HEK293T (cell line): ENCODE measurements around the gene OSCAR.

Source experiments
- CTCF ChIA-PET: fragments of 350-600 bp; formaldehyde crosslinking; extraction: SDS; loops from one replicate; lab custom pipeline; 2021; ENCODE audit warnings: antibody characterized with exemption, inconsistent platforms; lab: Yijun Ruan, JAX
- POLR2A ChIA-PET: fragments of 350-600 bp; formaldehyde crosslinking; extraction: SDS; loops from one replicate; lab custom pipeline; 2020; ENCODE audit warnings: antibody characterized with exemption, inconsistent platforms; lab: Yijun Ruan, JAX
- DNase-seq: peaks from one replicate; pipeline ENCODE4 v3.0.0; 2012; ENCODE audit warnings: mixed read lengths; ENCODE audit errors: extremely low spot score
- ARNT ChIP-seq: fragments of 450-650 bp; IDR thresholded peaks from 2 replicates; pipeline ENCODE4 v1.6.1; 2017; ENCODE audit warnings: mild to moderate bottlenecking
- BHLHE40 ChIP-seq: fragments of 450-650 bp; IDR thresholded peaks from 2 replicates; pipeline ENCODE4 v1.6.1; 2016; ENCODE audit warnings: mild to moderate bottlenecking, moderate library complexity, borderline replicate concordance
- CTBP1 ChIP-seq: fragments of 450-650 bp; IDR thresholded peaks from 2 replicates; pipeline ENCODE4 v1.6.1; 2016; ENCODE audit warnings: borderline replicate concordance
- ELF4 ChIP-seq: fragments of 450-650 bp; IDR thresholded peaks from 2 replicates; pipeline ENCODE4 v1.6.1; 2017; ENCODE audit warnings: antibody characterized with exemption
- FOXA1 ChIP-seq: fragments of 450-650 bp; IDR thresholded peaks from 2 replicates; pipeline ENCODE4 v1.6.1; 2016; ENCODE audit warnings: mild to moderate bottlenecking
- FOXK2 ChIP-seq: fragments of 450-650 bp; IDR thresholded peaks from 2 replicates; pipeline ENCODE4 v1.6.1; 2016; ENCODE audit warnings: mild to moderate bottlenecking
- FOXM1 ChIP-seq: fragments of 450-650 bp; IDR thresholded peaks from 2 replicates; pipeline ENCODE4 v1.6.1; 2017; ENCODE audit warnings: mild to moderate bottlenecking, borderline replicate concordance
- HDGF ChIP-seq: fragments of 450-650 bp; IDR thresholded peaks from 2 replicates; pipeline ENCODE4 v1.6.1; 2017; ENCODE audit warnings: antibody characterized with exemption, borderline replicate concordance
- L3MBTL2 ChIP-seq: fragments of 450-650 bp; conservative IDR thresholded peaks from 2 replicates; pipeline ENCODE4 v1.6.1; 2016; ENCODE audit warnings: mild to moderate bottlenecking
- LEF1 ChIP-seq: fragments of 450-650 bp; IDR thresholded peaks from 2 replicates; pipeline ENCODE4 v1.6.1; 2017; ENCODE audit warnings: mild to moderate bottlenecking, borderline replicate concordance
- NFRKB ChIP-seq: fragments of 450-650 bp; IDR thresholded peaks from 2 replicates; pipeline ENCODE4 v1.6.1; 2016; ENCODE audit warnings: mild to moderate bottlenecking, moderate library complexity
- SP1 ChIP-seq: fragments of 450-650 bp; IDR thresholded peaks from 2 replicates; pipeline ENCODE4 v1.6.1; 2017
- SUZ12 ChIP-seq: fragments of 450-650 bp; IDR thresholded peaks from 2 replicates; pipeline ENCODE4 v1.6.1; 2016; ENCODE audit warnings: mild to moderate bottlenecking
- TARDBP ChIP-seq: fragments of 450-650 bp; IDR thresholded peaks from 2 replicates; pipeline ENCODE4 v1.6.1; 2016
- ZNF384 ChIP-seq: fragments of 450-650 bp; IDR thresholded peaks from 2 replicates; pipeline ENCODE4 v1.6.1; 2016
- TF ChIP-seq, protein P1 (sequence below): fragments of 450-650 bp; IDR thresholded peaks from 2 replicates; pipeline ENCODE4 v1.6.1; 2016

Gene OSCAR

DNA sequence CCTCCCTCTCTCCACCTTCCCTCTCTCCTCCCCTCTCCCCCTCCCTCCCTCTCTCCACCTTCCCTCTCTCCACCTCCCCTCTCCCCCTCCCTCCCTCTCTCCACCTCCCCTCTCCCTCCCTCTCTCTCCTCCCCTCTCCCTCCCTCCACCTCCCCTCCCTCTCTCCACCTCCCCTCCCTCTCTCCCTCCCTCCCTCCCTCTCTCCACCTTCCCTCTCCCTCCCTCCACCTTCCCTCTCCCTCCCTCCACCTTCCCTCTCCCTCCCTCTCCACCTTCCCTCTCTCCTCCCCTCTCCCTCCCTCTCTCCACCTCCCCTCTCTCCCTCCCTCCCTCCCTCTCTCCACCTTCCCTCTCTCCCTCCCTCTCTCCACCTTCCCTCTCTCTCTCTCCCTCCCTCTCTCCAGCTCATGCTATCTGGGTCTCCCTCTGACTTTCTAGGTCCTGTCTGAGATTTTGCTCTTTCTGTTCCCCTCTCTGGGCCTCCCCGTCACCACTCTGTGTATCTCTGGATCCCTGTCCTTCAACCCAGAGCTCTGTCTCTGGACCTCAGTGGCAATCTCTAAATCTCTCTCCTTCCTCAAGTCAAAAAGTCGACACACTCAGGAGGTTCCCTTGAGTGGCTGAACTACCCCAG, 33.5 kb upstream of the OSCAR start:
- ChIA-PET POLR2A (no interaction called here), CTCF (no interaction called here)
- DNase-seq = no peak
- TF ChIP-seq LEF1 (no peak), CTBP1 (no peak), ARNT (no peak), BHLHE40 (no peak), HDGF (no peak), TARDBP (no peak), ZNF384 (no peak), FOXK2 (no peak), FOXM1 (no peak), SP1 (no peak), L3MBTL2 (no peak), SUZ12 (no peak)
- TF ChIP-seq, protein P1, sequence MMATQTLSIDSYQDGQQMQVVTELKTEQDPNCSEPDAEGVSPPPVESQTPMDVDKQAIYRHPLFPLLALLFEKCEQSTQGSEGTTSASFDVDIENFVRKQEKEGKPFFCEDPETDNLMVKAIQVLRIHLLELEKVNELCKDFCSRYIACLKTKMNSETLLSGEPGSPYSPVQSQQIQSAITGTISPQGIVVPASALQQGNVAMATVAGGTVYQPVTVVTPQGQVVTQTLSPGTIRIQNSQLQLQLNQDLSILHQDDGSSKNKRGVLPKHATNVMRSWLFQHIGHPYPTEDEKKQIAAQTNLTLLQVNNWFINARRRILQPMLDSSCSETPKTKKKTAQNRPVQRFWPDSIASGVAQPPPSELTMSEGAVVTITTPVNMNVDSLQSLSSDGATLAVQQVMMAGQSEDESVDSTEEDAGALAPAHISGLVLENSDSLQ = no peak

DNA sequence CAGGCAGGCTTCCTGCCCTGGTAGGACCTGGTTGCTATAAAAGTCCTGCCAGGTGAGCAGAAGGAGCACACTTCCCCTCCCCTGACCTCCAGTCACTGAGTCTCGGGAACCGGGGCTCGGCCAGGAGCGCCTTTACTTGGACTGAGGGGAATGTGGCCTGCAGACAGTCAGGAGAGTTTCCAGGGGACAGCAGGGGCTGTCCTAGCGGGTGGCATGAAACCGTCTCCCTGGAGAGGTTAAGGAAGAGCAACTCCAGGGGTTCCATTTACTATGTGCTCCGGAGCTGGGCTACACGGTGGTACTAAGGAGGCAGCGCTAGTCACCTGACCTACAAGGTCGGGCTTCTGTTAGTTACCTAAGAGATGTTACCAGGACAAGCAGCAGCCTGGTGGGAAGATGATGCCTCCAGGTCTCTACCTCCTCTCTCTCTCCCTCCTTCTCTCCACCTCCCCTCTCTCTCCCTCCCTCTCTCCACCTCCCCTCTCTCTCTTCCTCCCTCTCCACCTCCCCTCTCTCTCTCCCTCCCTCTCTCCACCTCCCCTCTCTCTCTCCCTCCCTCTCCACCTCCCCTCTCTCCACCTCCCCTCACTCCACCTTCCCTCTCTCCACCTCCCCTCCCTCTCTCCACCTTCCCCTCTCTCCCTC, 32.8 kb upstream of the OSCAR start:
- ChIA-PET POLR2A (no interaction called here), CTCF (no interaction called here)
- DNase-seq = no peak
- TF ChIP-seq ZNF384 (no peak), NFRKB (no peak), FOXM1 (no peak), FOXA1 (no peak), CTBP1 (no peak), L3MBTL2 (no peak), TARDBP (no peak), FOXK2 (no peak), SUZ12 (no peak), LEF1 (no peak), ARNT (no peak), HDGF (no peak), ELF4 (no peak), SP1 (no peak)
- TF ChIP-seq, protein P1 = no peak

GRCh38 chr19:54129617-54129996, 29.0 kb upstream of the OSCAR start:
- no peak for DNase-seq
- TF ChIP-seq LEF1 (no peak), FOXM1 (no peak), HDGF (no peak), SP1 (no peak), ELF4 (no peak), BHLHE40 (no peak), L3MBTL2 (no peak), ZNF384 (no peak), SUZ12 (no peak), ARNT (no peak), CTBP1 (no peak), NFRKB (no peak), TARDBP (no peak), FOXA1 (no peak), FOXK2 (no peak)
- TF ChIP-seq, protein P1 = no peak
- ChIA-PET POLR2A (no interaction called here), CTCF (no interaction called here)

DNA sequence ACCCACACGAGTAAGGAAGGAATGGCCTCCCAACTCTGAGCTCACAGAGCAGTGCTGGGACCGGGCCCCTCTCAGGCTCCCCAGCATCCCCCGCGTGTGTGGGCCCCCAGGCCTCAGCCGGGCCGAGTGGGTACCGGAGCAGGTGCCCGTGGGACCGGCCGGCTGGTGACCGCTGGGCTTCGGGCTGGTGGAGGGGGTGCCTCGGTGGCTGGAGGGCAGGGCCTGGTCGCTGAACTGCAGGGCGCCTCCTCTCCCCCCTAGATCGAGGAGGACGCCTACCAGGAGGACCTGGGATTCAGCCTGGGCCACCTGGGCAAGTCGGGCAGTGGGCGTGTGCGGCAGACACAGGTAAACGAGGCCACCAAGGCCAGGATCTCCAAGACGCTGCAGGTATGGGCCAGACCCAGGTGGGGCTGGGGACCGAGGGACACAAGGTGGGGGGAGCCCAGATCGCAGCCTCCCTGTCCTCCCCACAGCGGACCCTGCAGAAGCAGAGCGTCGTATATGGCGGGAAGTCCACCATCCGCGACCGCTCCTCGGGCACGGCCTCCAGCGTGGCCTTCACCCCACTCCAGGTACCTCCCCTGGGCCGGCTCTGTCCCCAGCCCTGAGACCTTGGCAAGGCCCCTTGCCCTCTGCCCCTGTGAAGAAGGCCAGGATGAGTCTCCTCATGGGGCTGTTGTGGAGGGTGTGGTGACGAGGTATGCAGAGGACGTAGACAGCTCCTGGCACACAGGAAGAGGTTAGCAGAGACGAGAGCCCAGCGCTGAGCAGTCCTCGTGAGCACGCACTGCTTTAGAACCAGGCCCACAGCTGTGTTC, 28.4 kb upstream of the OSCAR start:
- POLR2A ChIA-PET = no interaction called here
- DNase-seq = no peak
- TF ChIP-seq BHLHE40 = no peak
- CTCF ChIA-PET = no interaction called here

GRCh38 chr19:54128441-54128725, 27.8 kb upstream of the OSCAR start:
- POLR2A ChIA-PET = no interaction called here
- DNase-seq = no peak
- CTCF ChIA-PET = no interaction called here
- TF ChIP-seq FOXM1 (no peak), NFRKB (no peak), ARNT (no peak), TARDBP (no peak), LEF1 (no peak), SP1 (no peak), FOXA1 (no peak), BHLHE40 (no peak), SUZ12 (no peak), FOXK2 (no peak), ZNF384 (no peak), L3MBTL2 (no peak), HDGF (no peak), ELF4 (no peak)
- TF ChIP-seq, protein P1 = no peak
